Activated T-cell treated with anti-CD3 and anti-CD28 coated beads, Interleukin-2, amount 50 U/mL, for 72 hours (primary cell): ENCODE data around the gene CPNE1. TPM values are rescaled to one million over a fixed set of nuclear protein-coding genes. Genes with fewer than 3 reads are reported as not detected.

Experiments
- ATAC-seq, 2 donors: fragments of 150-1000 bp; cut with Tn5 transposase; replicated peaks in 1 of 2; 2 replicates each; pipeline ENCODE4 v1.10.0; 2021; ENCODE audit warnings: moderate library complexity in 2 of 2, mild to moderate bottlenecking in 1 of 2
- DNase-seq, 2 donors: peaks; one replicate each; pipeline ENCODE4 v3.0.0; 2021 to 2022; ENCODE audit warnings: mixed read lengths in 1 of 2
- H3K27ac Mint-ChIP-seq: one replicate; pipeline ENCODE4 v1.8.0; 2022; ENCODE audit warnings: mild to moderate bottlenecking, moderate library complexity, mixed read lengths
- H3K27me3 Mint-ChIP-seq: one replicate; pipeline ENCODE4 v1.8.0; 2022; ENCODE audit warnings: low read depth, mixed read lengths
- H3K36me3 Mint-ChIP-seq, 2 donors: one replicate each; pipeline ENCODE4 v1.8.0; 2022; ENCODE audit warnings: mixed read lengths in 2 of 2, mild to moderate bottlenecking in 1 of 2; ENCODE audit not compliant: insufficient read depth in 2 of 2
- H3K4me1 Mint-ChIP-seq: one replicate; pipeline ENCODE4 v1.8.0; 2022; ENCODE audit warnings: low read depth, mixed read lengths
- H3K4me3 Mint-ChIP-seq, 2 donors: one replicate each; pipeline ENCODE4 v1.8.0; 2022; ENCODE audit warnings: mild to moderate bottlenecking in 2 of 2, mixed read lengths in 2 of 2, moderate library complexity in 2 of 2
- H3K9me3 Mint-ChIP-seq, 2 donors: one replicate each; pipeline ENCODE4 v1.8.0; 2022; ENCODE audit warnings: mixed read lengths in 2 of 2
- total RNA-seq, 2 donors: library from RNA; stranded (reverse); gene quantifications; one replicate each; pipeline ENCODE4 v1.2.3, GENCODE V29; 2022

The CPNE1 gene
- total RNA-seq, 2 donors from 2014 or later = 459 to 512 TPM

DNA sequence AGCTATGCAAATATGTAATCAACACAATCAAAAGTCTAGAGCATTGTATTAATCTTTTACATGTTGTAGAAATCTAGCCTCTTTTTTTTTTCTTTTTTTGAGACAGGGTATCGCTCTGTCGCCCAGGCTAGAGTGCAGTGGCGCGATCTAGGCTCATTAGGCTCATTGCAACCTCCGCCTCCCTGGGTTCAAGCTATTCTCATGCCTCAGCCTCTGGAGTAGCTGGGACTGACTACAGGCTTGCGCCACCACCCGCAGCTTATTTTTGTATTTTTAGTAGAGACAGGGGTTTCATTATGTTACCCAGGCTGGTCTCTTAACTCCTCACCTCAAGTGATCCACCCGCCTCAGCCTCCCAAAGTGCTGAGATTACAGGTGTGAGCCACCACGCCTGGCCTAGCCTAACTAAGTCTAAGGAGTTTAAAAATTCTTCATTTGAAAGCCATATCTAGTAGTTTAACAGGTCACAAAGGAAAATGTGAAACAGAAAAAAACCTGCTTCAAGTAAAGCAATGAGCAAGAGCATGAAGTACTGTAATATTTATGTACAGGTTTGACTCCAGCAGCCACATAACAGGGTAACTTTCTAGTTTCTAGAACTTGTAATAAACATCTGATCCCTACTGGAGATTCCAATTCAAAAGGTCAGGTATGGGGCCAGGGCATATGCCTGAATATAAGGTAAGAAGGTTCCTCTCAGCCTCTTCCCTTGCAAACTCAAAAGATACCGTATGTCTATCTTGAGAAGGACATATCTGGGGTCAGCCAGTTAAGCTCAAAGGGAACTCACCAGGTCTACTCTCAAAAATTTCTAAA lies 4.4 kb downstream of the CPNE1 start:
- Mint-ChIP-seq H3K4me1 (peaks cover 73% of the 10 kb centered on the region), H3K27me3 (no peaks in the 10 kb centered on the region), H3K4me3 (peak overlapping the region; percentile 78 to 88), H3K9me3 (no peaks in the 10 kb centered on the region), H3K36me3 (peaks cover 9 to 37% of the 10 kb centered on the region in 2 donors), H3K27ac (peak overlapping the region; percentile 90)
- DNase-seq = peak; percentile 32 to 53
- ATAC-seq = peak; percentile 44 to 47

DNA sequence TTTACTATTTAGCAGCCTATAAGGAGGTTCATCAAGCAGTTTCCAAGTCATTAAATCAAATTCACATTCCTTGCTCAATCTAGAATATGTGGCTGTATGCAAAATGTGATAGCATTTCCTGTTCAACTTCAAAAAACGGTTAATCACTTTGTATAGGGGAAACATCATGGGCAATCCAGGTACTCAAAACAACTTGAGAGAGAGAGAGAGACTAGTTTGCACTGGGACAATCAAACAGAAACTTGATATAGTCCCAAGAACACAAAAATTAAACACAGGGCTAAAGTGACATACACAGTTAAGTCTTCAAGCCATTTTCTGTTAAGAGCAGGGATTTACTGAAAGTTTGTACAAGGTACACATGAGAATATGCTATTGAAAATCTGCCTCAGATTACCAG lies 7.4 kb downstream of the CPNE1 start:
- H3K4me1 Mint-ChIP-seq = peaks cover 60% of the 10 kb centered on the region
- peaks cover 4 to 26% of the 10 kb centered on the region in 2 donors for H3K36me3 Mint-ChIP-seq
- peak overlapping the region; percentile 30 for H3K27ac Mint-ChIP-seq
- no peak for ATAC-seq
- H3K27me3 Mint-ChIP-seq = no peaks in the 10 kb centered on the region
- no peaks in the 10 kb centered on the region for H3K9me3 Mint-ChIP-seq
- peak overlapping the region; percentile 44 to 59 for H3K4me3 Mint-ChIP-seq
- no peak for DNase-seq

DNA sequence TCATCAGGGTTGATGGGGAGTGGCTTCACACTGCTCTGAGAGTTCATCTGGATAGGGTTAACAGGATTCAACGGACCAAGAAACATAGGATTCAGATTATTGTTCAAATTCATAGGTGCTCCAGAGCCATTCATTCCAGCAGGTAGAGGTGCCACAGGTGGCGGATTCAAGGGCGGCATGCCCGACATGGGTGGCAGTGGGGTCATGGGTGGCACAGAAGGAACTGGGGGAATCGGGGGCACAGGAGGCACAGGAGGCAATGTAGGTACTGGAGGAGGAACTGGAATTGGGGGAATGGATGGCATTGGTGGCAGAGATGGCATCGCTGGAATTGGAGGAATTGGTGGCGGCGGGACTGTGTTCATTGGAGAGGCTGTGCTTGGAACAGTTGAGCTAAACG lies 10.3 kb downstream of the CPNE1 start:
- DNase-seq (no peak), ATAC-seq (no peak)
- Mint-ChIP-seq H3K36me3 (peaks cover 4 to 23% of the 10 kb centered on the region in 2 donors), H3K4me3 (no peak overlapping the region), H3K9me3 (no peaks in the 10 kb centered on the region), H3K27ac (no peak overlapping the region), H3K4me1 (peaks cover 61% of the 10 kb centered on the region), H3K27me3 (no peaks in the 10 kb centered on the region)

DNA sequence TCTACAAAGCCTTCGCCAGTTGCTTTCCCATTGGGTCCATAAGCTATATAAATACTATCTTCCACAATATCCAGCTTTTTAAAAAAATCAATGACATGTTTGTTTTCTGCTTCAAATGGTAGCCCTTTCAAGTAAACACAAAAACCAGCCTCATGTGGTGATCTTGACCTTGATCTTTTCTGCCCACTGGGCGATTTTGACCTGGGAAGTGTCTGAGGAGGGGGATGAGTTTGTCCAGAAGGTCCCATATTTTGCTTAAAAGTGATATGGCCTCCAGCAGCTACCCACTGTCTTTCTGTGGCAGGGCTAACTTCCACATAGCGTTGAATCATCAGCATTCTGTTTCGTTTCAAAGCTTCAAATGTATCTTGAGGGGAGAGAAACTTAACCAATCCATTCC lies 10.8 kb downstream of the CPNE1 start:
- Mint-ChIP-seq H3K4me1 (peaks cover 61% of the 10 kb centered on the region), H3K4me3 (no peak overlapping the region), H3K9me3 (no peaks in the 10 kb centered on the region), H3K27ac (no peak overlapping the region), H3K36me3 (peaks cover 4 to 22% of the 10 kb centered on the region in 2 donors), H3K27me3 (no peaks in the 10 kb centered on the region)
- ATAC-seq (no peak), DNase-seq (no peak)

DNA sequence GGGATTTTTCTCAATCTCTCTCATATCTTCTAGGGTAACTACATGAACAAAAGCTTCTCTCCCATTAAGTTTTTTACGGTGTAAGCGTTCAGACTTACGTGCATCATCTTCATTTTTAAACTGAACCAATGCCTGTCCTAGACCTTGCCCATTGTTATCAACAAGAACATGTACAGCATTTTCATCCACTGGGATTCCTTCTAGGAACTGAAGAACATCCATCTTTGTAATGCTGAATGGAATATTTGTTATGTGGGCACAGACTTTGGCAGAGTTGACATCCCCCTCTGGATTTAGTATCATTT lies 11.3 kb downstream of the CPNE1 start:
- peaks cover 4 to 20% of the 10 kb centered on the region in 2 donors for H3K36me3 Mint-ChIP-seq
- no peak overlapping the region for H3K27ac Mint-ChIP-seq
- no peaks in the 10 kb centered on the region for H3K9me3 Mint-ChIP-seq
- peaks cover 61% of the 10 kb centered on the region for H3K4me1 Mint-ChIP-seq
- no peaks in the 10 kb centered on the region for H3K27me3 Mint-ChIP-seq
- H3K4me3 Mint-ChIP-seq = no peak overlapping the region
- DNase-seq (no peak), ATAC-seq (no peak)

DNA sequence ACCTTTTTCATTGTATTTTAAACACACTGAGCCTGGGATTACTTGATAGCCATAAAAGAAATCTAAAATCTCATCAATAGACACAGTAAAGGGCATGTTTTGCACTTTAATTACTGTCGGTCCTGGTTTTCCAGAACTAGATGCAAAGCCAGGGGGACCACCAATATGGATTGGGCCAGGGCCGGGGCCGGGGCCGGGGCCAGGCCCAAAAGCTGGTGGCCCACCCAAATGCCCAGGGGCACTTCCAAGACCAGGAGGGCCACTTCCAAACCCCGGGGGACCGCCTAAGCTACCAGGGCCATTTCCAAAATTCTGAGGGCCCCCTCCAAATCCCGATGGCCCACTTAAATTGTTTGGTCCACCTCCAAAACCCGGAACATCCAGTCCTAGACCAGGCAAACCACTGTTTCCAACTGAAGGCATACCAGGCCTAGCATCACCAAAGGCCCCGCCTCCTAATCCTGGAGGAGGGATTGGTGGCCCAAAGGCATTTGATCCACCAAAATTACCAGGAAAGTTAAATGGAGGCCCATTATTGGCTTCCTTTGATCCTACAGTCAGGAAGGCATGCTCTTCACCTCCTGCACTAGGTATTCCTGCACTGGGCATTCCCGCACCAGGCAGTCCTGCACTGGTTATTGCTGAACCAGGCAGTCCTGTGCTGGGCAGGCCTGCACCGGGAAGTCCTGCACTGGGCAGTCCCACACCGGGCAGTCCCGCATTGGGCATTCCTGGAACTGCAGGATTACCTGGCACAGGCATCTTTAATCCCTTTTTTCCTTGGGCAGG lies 11.9 kb downstream of the CPNE1 start:
- DNase-seq = no peak
- no peak for ATAC-seq
- H3K27ac Mint-ChIP-seq = no peak overlapping the region
- H3K36me3 Mint-ChIP-seq = peaks cover 4 to 23% of the 10 kb centered on the region in 2 donors
- H3K27me3 Mint-ChIP-seq = no peaks in the 10 kb centered on the region
- no peaks in the 10 kb centered on the region for H3K9me3 Mint-ChIP-seq
- H3K4me3 Mint-ChIP-seq = no peak overlapping the region
- peaks cover 61% of the 10 kb centered on the region for H3K4me1 Mint-ChIP-seq

DNA sequence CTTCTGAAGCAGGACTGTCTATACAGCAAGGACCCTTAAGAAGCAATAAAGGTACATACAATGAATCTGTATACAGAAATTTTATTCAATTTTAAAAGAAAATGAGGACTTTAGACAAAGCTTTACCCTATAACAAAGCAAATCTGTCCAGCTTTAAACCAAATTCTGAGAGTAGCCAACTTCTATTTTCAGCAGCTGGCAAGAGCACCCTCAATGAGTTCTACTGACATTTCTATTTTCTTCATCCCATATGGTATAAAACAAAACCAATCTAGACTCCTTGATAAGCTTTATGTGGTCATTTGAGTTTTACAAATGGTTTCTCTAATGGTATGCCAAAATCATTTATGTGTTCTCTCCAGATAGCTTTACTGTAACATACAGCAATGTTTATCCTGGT lies 12.7 kb downstream of the CPNE1 start:
- no peak overlapping the region for H3K4me3 Mint-ChIP-seq
- no peak for ATAC-seq
- no peaks in the 10 kb centered on the region for H3K9me3 Mint-ChIP-seq
- peaks cover 58% of the 10 kb centered on the region for H3K4me1 Mint-ChIP-seq
- peaks cover 0 to 22% of the 10 kb centered on the region in 2 donors for H3K36me3 Mint-ChIP-seq
- no peaks in the 10 kb centered on the region for H3K27me3 Mint-ChIP-seq
- no peak for DNase-seq
- H3K27ac Mint-ChIP-seq = peak overlapping the region; percentile 80

DNA sequence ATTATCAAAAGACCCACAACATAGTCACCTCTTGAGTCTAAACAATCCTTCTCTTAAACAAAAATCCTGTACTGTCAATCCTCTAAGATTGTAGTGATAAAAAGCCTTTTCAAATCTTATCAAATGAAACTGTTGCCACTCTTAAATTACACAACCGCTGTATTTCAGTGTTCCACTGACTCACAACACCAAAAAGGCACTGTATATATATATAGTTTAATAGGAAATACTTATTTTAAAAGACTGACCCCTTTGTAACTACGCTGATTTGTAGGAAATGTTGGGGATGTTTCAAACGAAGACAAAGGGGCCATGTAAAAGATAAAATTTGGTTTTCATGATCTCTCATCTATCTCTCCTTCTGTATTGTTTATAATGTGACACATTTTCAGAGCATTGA lies 14.1 kb downstream of the CPNE1 start:
- Mint-ChIP-seq H3K4me3 (peak overlapping the region in 1 of 2 donors; percentile 41), H3K9me3 (no peaks in the 10 kb centered on the region), H3K4me1 (peaks cover 61% of the 10 kb centered on the region), H3K36me3 (peaks cover 0 to 21% of the 10 kb centered on the region in 2 donors), H3K27me3 (no peaks in the 10 kb centered on the region), H3K27ac (no peak overlapping the region)
- ATAC-seq (peak in 1 of 2 donors; percentile 15), DNase-seq (no peak)

DNA sequence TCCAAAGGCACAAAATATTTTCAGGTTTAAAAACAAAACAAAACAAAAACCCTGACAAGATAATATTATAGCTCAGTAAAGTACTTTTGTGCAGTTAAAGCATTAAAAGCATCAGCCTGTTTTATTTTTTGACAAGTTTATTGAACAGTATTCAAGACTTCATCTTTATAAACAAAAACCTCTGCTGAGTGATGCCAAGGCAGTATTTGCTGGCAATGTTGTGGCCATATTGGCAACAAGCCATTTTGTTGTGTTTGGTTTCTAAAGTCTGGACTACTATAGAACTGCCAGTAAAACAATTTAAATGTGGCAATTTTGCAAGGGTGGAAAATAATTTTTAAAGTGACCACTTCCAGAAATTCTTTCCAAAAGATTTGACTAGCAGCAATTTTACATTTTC lies 15.9 kb downstream of the CPNE1 start:
- Mint-ChIP-seq H3K27ac (peak overlapping the region; percentile 57), H3K4me1 (peaks cover 76% of the 10 kb centered on the region)

DNA sequence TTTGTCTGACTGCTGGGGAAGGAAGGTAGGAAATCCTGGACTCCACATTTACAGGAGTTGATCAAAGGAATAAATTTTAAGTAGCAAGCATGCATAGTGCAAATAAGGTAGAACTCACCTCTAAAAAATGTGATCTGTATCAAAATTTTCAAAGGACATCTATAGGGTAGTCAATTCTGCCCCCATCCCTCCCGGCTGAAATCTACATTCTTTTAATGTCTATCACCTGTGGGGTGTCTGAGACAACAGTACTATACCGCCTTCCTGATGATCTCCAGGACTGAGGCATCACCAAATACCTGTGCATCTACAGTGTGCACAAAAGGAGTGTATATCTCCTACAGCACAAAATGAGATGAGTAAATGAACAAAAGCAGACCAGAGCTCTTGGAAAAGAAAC lies 19.9 kb downstream of the CPNE1 start:
- Mint-ChIP-seq H3K27me3 (no peaks in the 10 kb centered on the region), H3K9me3 (no peaks in the 10 kb centered on the region), H3K4me1 (peaks cover 89% of the 10 kb centered on the region), H3K27ac (peak overlapping the region; percentile 47), H3K36me3 (peaks cover 0 to 16% of the 10 kb centered on the region in 2 donors), H3K4me3 (no peak overlapping the region)
- no peak for DNase-seq
- no peak for ATAC-seq

More for the DNA sequence above, 15.9 kb downstream of the CPNE1 start:
- DNase-seq (no peak), ATAC-seq (no peak)
- peaks cover 0 to 21% of the 10 kb centered on the region in 2 donors for H3K36me3 Mint-ChIP-seq
- H3K9me3 Mint-ChIP-seq = no peaks in the 10 kb centered on the region
- H3K4me3 Mint-ChIP-seq = no peak overlapping the region
- H3K27me3 Mint-ChIP-seq = no peaks in the 10 kb centered on the region

DNA sequence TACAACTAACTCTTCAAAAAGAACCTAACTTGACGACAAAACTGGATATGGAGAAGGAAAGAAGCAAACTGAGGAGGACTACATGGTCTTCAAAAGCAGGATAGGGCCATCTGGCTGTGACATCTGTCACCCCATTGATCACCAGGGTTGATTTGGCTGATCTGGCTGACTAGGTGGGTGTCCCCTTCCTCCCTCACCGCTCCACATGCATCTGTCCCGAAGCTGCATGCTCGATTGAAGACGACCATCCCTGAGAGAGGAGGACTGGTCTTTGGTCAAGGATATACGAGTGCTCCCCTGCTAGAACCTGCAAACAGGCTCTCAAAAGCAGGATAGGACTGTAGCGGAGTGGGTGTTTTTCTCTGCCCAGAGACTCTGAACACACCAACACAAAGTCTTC lies 21.7 kb downstream of the CPNE1 start:
- Mint-ChIP-seq H3K36me3 (peaks cover 0 to 8% of the 10 kb centered on the region in 2 donors), H3K9me3 (no peaks in the 10 kb centered on the region), H3K4me1 (peaks cover 76% of the 10 kb centered on the region)

DNA sequence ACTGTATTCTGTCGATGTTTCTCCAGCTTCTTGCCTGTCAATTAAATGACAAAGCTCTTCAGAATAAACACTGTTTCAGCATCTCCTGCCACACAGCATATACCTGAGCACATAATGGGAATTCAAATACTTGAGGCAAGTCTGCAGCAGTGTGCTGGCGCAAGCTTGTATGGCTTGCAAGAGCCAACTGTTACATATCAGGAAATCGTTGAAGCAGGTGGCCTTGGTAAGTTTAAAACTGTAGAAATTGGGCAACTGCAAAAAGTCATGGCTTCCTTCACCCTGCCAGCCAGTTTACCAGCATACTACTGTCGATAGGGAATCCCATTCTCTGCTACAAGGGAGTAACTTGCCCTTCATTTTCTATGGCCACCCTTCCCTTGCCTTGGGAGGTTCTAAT lies 23.0 kb downstream of the CPNE1 start:
- no peak overlapping the region for H3K27ac Mint-ChIP-seq
- no peak for ATAC-seq
- no peaks in the 10 kb centered on the region for H3K9me3 Mint-ChIP-seq
- peaks cover 80% of the 10 kb centered on the region for H3K4me1 Mint-ChIP-seq
- no peak overlapping the region for H3K4me3 Mint-ChIP-seq
- no peak for DNase-seq
- H3K27me3 Mint-ChIP-seq = no peaks in the 10 kb centered on the region
- H3K36me3 Mint-ChIP-seq = peaks cover 0 to 2% of the 10 kb centered on the region in 2 donors

More for the DNA sequence above, 21.7 kb downstream of the CPNE1 start:
- no peak overlapping the region for H3K4me3 Mint-ChIP-seq
- no peak for ATAC-seq
- no peak for DNase-seq
- H3K27ac Mint-ChIP-seq = peak overlapping the region; percentile 51
- no peaks in the 10 kb centered on the region for H3K27me3 Mint-ChIP-seq

DNA sequence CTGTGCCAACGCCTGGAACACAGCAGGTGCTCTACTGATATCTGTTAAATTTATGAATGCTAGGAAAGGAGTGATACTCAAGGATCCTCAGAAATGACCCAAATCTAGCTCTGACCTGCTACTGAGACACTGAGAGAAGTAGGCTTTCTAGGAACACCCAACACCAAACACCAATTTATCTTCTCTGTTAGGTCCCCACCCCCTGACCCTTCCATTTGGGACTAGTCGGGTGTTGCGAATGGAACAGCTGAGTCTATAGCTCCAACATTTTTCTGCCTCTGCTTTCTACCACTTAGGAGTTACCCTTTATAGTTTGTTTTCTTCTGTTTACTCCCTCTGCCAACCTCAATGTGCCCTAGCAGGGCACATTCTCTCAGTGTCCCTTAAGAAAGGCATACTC lies 24.0 kb downstream of the CPNE1 start:
- Mint-ChIP-seq H3K27ac (peak overlapping the region; percentile 85), H3K4me3 (no peak overlapping the region), H3K4me1 (peaks cover 80% of the 10 kb centered on the region), H3K36me3 (no peaks in the 10 kb centered on the region), H3K9me3 (no peaks in the 10 kb centered on the region), H3K27me3 (no peaks in the 10 kb centered on the region)
- DNase-seq (no peak), ATAC-seq (no peak)
